ENCODE results near the gene PXDC1.

PXDC1 gene

DNA sequence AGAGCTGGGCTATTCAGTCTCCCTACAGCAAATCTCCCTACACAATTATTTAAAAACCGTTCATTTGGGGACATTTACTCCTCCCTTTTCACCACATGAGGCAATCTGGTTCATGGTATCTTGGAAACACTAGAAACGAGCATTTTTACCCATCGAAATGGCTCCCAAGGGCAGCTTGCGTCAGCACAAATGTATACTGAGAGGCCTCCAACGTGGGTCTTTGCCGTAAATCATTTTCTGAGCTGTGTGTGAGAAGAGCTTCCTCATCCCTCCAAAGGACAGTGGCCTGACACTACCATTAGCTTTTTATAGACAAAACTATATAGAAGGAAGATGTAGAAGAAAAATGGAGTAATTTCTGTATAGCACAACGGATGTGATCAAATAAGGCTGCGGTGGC lies 30.0 kb upstream of the PXDC1 start:
- TF ChIP-seq SIN3A (IDR thresholded peaks at IDR 0.05; ENCODE audit: borderline replicate concordance, insufficient read depth, low read length) (no peak), TAF1 (IDR thresholded peaks at IDR 0.05; ENCODE audit: borderline replicate concordance, insufficient read depth, low read length) (no peak), FOXP2 (optimal IDR thresholded peaks at IDR 0.05; ENCODE audit: borderline replicate concordance, extremely low read depth, extremely low read length, insufficient read depth) (no peak), POLR2AphosphoS5 (IDR thresholded peaks at IDR 0.05; ENCODE audit: low read depth, low read length) (no peak)
- TF ChIP-seq, protein P1, sequence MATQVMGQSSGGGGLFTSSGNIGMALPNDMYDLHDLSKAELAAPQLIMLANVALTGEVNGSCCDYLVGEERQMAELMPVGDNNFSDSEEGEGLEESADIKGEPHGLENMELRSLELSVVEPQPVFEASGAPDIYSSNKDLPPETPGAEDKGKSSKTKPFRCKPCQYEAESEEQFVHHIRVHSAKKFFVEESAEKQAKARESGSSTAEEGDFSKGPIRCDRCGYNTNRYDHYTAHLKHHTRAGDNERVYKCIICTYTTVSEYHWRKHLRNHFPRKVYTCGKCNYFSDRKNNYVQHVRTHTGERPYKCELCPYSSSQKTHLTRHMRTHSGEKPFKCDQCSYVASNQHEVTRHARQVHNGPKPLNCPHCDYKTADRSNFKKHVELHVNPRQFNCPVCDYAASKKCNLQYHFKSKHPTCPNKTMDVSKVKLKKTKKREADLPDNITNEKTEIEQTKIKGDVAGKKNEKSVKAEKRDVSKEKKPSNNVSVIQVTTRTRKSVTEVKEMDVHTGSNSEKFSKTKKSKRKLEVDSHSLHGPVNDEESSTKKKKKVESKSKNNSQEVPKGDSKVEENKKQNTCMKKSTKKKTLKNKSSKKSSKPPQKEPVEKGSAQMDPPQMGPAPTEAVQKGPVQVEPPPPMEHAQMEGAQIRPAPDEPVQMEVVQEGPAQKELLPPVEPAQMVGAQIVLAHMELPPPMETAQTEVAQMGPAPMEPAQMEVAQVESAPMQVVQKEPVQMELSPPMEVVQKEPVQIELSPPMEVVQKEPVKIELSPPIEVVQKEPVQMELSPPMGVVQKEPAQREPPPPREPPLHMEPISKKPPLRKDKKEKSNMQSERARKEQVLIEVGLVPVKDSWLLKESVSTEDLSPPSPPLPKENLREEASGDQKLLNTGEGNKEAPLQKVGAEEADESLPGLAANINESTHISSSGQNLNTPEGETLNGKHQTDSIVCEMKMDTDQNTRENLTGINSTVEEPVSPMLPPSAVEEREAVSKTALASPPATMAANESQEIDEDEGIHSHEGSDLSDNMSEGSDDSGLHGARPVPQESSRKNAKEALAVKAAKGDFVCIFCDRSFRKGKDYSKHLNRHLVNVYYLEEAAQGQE (IDR thresholded peaks at IDR 0.05; ENCODE audit: insufficient read depth in 1 of 2, low read depth in 2 of 2, low read length in 2 of 2) = no peak

DNA sequence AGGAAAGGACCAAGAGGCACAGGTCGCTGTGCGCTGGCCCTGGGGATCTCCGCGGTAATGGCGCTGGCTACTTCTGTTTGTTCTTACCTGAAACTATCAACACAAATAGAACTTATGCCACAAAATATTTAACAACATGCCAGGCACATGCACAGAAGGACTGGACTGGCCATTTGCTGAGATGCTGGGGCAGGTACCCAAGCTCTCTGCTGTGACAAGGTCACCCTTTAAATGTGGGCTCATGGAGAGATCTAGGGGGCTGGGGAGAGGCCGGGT lies 28.0 kb upstream of the PXDC1 start:
- TF ChIP-seq, protein P1 (IDR thresholded peaks at IDR 0.05; ENCODE audit: insufficient read depth in 1 of 2, low read depth in 2 of 2, low read length in 2 of 2) = no peak
- no peak for TF ChIP-seq FOXP2 (optimal IDR thresholded peaks at IDR 0.05; ENCODE audit: borderline replicate concordance, extremely low read depth, extremely low read length, insufficient read depth)
- TF ChIP-seq TAF1 (IDR thresholded peaks at IDR 0.05; ENCODE audit: borderline replicate concordance, insufficient read depth, low read length) = no peak
- TF ChIP-seq SIN3A (IDR thresholded peaks at IDR 0.05; ENCODE audit: borderline replicate concordance, insufficient read depth, low read length) = no peak
- no peak for TF ChIP-seq POLR2AphosphoS5 (IDR thresholded peaks at IDR 0.05; ENCODE audit: low read depth, low read length)

DNA sequence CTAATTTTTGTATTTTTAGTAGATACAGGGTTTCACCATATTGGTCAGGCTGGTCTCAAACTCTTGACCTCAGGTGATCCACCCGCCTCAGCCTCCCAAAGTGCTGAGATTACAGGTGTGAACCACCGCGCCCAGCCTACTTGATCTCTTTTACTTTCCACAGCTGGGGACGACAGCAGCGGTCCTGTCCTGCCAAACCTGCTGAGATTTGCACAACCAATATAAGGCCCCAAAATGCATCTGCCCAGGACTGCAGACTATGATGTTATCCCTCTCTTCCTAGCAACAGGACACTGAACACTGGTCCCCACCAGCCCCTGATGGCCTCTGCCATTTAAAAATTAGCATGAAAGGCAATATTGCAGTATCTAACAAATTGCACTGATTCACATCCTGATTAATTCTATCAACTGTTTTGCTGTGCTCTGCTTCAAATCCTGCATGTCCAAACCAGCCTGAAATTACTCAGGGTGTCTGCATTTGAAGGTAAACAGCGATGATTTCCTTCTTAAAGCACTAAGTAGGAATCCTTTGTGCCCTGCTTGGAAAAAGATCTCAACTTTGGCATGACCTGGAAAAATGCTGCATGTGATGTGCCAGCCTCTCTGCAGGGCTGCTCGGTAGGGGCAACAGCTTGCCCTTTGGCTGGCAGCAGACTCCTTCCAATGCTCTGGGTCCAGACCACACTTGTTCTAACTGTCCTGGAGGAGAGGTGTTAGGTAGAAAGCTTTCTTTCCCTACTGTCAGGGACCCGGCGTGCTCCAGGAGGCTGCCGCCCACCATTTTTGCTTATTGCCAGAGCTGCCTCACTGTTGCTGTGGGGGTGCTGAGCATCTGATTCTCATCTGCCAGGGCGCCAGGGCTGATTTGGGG lies 27.4 kb upstream of the PXDC1 start:
- no peak for TF ChIP-seq FOXP2 (optimal IDR thresholded peaks at IDR 0.05; ENCODE audit: borderline replicate concordance, extremely low read depth, extremely low read length, insufficient read depth)
- no peak for TF ChIP-seq POLR2AphosphoS5 (IDR thresholded peaks at IDR 0.05; ENCODE audit: low read depth, low read length)
- no peak for TF ChIP-seq TAF1 (IDR thresholded peaks at IDR 0.05; ENCODE audit: borderline replicate concordance, insufficient read depth, low read length)
- TF ChIP-seq SIN3A (IDR thresholded peaks at IDR 0.05; ENCODE audit: borderline replicate concordance, insufficient read depth, low read length) = no peak
- TF ChIP-seq, protein P1 (IDR thresholded peaks at IDR 0.05; ENCODE audit: insufficient read depth in 1 of 2, low read depth in 2 of 2, low read length in 2 of 2) = no peak

DNA sequence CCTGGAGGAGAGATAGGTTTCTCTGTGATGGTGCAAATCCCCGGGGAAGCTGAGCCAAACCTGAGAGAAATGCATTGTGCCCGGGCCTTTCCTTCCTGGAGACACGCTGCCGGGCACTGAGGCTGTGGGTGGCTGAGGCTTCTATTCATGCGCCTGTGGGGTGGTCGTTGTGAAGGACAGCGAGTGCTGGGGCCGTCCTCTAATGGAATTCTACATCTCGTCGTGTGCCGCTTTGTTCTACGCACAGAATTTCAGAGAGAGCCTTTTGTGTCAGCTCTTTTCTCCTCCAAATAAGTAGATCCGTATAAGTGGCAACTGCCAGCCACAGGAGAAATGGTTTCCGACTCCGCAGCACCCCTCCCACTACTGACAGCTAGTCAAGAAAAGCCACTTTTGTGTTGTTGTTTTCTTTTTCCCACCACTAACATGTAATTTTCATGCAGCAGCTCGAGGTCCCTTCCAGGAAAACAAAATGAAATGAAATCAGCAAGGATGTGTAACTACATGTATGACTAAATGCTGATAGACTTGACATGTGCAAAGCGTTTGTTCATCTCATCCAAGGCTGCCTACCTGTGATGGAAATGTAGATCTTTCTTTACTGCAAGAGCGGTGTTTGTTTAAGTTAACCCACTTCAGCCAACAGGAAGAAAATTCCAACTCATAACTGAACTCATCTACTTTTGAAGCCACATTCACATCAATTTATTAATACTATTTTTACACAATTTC lies 26.4 kb upstream of the PXDC1 start:
- TF ChIP-seq SIN3A (IDR thresholded peaks at IDR 0.05; ENCODE audit: borderline replicate concordance, insufficient read depth, low read length) = no peak
- TF ChIP-seq, protein P1 (IDR thresholded peaks at IDR 0.05; ENCODE audit: insufficient read depth in 1 of 2, low read depth in 2 of 2, low read length in 2 of 2) = no peak
- no peak for TF ChIP-seq POLR2AphosphoS5 (IDR thresholded peaks at IDR 0.05; ENCODE audit: low read depth, low read length)
- no peak for TF ChIP-seq TAF1 (IDR thresholded peaks at IDR 0.05; ENCODE audit: borderline replicate concordance, insufficient read depth, low read length)

Measured in PFSK-1 (cell line).